BE2C (cell line): ENCODE measurements around the gene EFCC1.

Source experiments
- DNase-seq: peaks from one replicate; pipeline ENCODE4 v3.0.0-alpha.2; 2020
- H3K27me3 ChIP-seq: fragments of 250-450 bp; sonication (Bioruptor Pico); 2 replicates; pipeline ENCODE4 v1.5.1; 2020; ENCODE audit warnings: mild to moderate bottlenecking
- H3K36me3 ChIP-seq: fragments of 250-450 bp; sonication (Bioruptor Pico); 2 replicates; pipeline ENCODE4 v1.5.1; 2020; ENCODE audit warnings: mild to moderate bottlenecking
- H3K4me1 ChIP-seq: fragments of 250-450 bp; sonication (Bioruptor Pico); 2 replicates; pipeline ENCODE4 v1.5.1; 2020
- H3K4me3 ChIP-seq: 2 replicates; pipeline ENCODE4 v1.5.1; 2011; ENCODE audit warnings: low read depth, low read length
- H3K9me3 ChIP-seq: fragments of 250-450 bp; sonication (Bioruptor Pico); 2 replicates; pipeline ENCODE4 v1.5.1; 2020
- CTCF ChIP-seq: IDR thresholded peaks from 2 replicates; pipeline ENCODE4 v1.5.1; 2012; ENCODE audit warnings: mild to moderate bottlenecking, low read depth, low read length

The EFCC1 gene

GRCh38 chr3:129050556-129051295 lies 49.6 kb downstream of the EFCC1 start:
- H3K9me3 ChIP-seq: no peaks in the 10 kb centered on the region; the same call in 1 of the 2 replicates
- no peaks in the 10 kb centered on the region for H3K36me3 ChIP-seq
- no peaks in the 10 kb centered on the region for H3K27me3 ChIP-seq
- no peaks in the 10 kb centered on the region for H3K4me1 ChIP-seq
- no peak for TF ChIP-seq CTCF
- no peak for DNase-seq
- H3K4me3 ChIP-seq: no peak overlapping the region

- no peak for DNase-seq
- H3K4me3 ChIP-seq: no peak overlapping the region
- no peaks in the 10 kb centered on the region for H3K4me1 ChIP-seq
- H3K36me3 ChIP-seq: no peaks in the 10 kb centered on the region
- no peaks in the 10 kb centered on the region for H3K27me3 ChIP-seq
- TF ChIP-seq CTCF: no peak
- H3K9me3 ChIP-seq: no peaks in the 10 kb centered on the region; the same call in 1 of the 2 replicates
Measured at GRCh38 chr3:129051871-129052340, 50.8 kb downstream of the EFCC1 start.

- H3K4me1 ChIP-seq: no peaks in the 10 kb centered on the region
Measured at GRCh38 chr3:129052675-129053074, 51.6 kb downstream of the EFCC1 start.

GRCh38 chr3:129054605-129055104 lies 53.6 kb downstream of the EFCC1 start:
- Histone ChIP-seq H3K36me3 (no peaks in the 10 kb centered on the region), H3K4me3 (no peak overlapping the region), H3K4me1 (no peaks in the 10 kb centered on the region), H3K27me3 (no peaks in the 10 kb centered on the region), H3K9me3 (no peaks in the 10 kb centered on the region)
- no peak for DNase-seq
- no peak for TF ChIP-seq CTCF

More at GRCh38 chr3:129052675-129053074, 51.6 kb downstream of the EFCC1 start:
- H3K9me3 ChIP-seq: no peaks in the 10 kb centered on the region; the same call in 1 of the 2 replicates
- TF ChIP-seq CTCF: no peak
- DNase-seq: no peak
- no peaks in the 10 kb centered on the region for H3K27me3 ChIP-seq
- no peaks in the 10 kb centered on the region for H3K36me3 ChIP-seq
- H3K4me3 ChIP-seq: no peak overlapping the region

GRCh38 chr3:129056451-129057173 lies 55.5 kb downstream of the EFCC1 start:
- DNase-seq: no peak
- no peak overlapping the region for H3K4me3 ChIP-seq
- H3K4me1 ChIP-seq: no peaks in the 10 kb centered on the region; the same call in 1 of the 2 replicates
- no peaks in the 10 kb centered on the region for H3K9me3 ChIP-seq
- H3K27me3 ChIP-seq: no peaks in the 10 kb centered on the region
- no peak for TF ChIP-seq CTCF
- H3K36me3 ChIP-seq: no peaks in the 10 kb centered on the region
